Smooth muscle cell (in vitro differentiated cells): ENCODE results near the gene OSGEP. TPM values are rescaled to one million over a fixed set of nuclear protein-coding genes. Genes with fewer than 3 reads are reported as not detected.

Experiments used
- polyA plus RNA-seq: library from polyadenylated mRNA; unstranded; fragments of >200 nt; fragmentation: Nextera tagmentation; extraction: Ambion mirVana; gene quantifications from 2 replicates; pipeline ENCODE4 v1.2.1, GENCODE V29; 2016
- small RNA-seq: library from RNA; depleted of rRNA; stranded (forward); fragments of <200 nt; gene quantifications from one replicate; pipeline ENCODE3, GENCODE V24; 2014
- total RNA-seq: library from RNA; depleted of rRNA; stranded (reverse); fragments of >200 nt; gene quantifications from 2 replicates; pipeline ENCODE4 v1.2.3, GENCODE V29; 2014

OSGEP gene
- total and polyA plus RNA-seq, 2 experiments from 2014 or later, result 21.7 to 33.3 TPM

Small RNA genes within 50 kb of the gene (small RNA-seq; reads per million reads assigned to genes)
- gene RNA5SP382, result 0.18 reads per million

Other genes with a start within 250 kb of the OSGEP start
- not detected in 2 replicates for gene OR11H6, start 231.1 kb downstream of the OSGEP start, total RNA-seq
- gene OR11H6, start 231.1 kb downstream of the OSGEP start, polyA plus RNA-seq, result not detected in 2 replicates
- gene OR11H7, start 225.8 kb downstream of the OSGEP start, total RNA-seq, result not detected in 2 replicates
- gene OR11H7, start 225.8 kb downstream of the OSGEP start, polyA plus RNA-seq, result not detected in 2 replicates
- not detected in 2 replicates for gene OR11H4, start 215.5 kb downstream of the OSGEP start, total RNA-seq
- gene OR11H4, start 215.5 kb downstream of the OSGEP start, polyA plus RNA-seq, result not detected in 2 replicates
- gene TTC5, start 148.9 kb downstream of the OSGEP start, total RNA-seq, result 16.3 and 18.7 TPM in 2 replicates
- gene TTC5, start 148.9 kb downstream of the OSGEP start, polyA plus RNA-seq, result 13.4 and 17.9 TPM in 2 replicates
- gene CCNB1IP1, start 121.5 kb downstream of the OSGEP start, total RNA-seq, result 65.3 and 70.4 TPM in 2 replicates
- gene CCNB1IP1, start 121.5 kb downstream of the OSGEP start, polyA plus RNA-seq, result 16.3 and 25.6 TPM in 2 replicates
- gene PARP2, start 111.2 kb downstream of the OSGEP start, total RNA-seq, result 24.0 and 29.2 TPM in 2 replicates
- gene PARP2, start 111.2 kb downstream of the OSGEP start, polyA plus RNA-seq, result 37.3 and 38.7 TPM in 2 replicates
- gene TEP1, start 41.3 kb downstream of the OSGEP start, total RNA-seq, result 10.0 and 10.3 TPM in 2 replicates
- gene TEP1, start 41.3 kb downstream of the OSGEP start, polyA plus RNA-seq, result 3.9 and 4.0 TPM in 2 replicates
- gene KLHL33, start 18.6 kb downstream of the OSGEP start, total RNA-seq, result not detected in 2 replicates
- 0.04 and 0.08 TPM in 2 replicates for gene KLHL33, start 18.6 kb downstream of the OSGEP start, polyA plus RNA-seq
- gene APEX1, start 414 bp upstream of the OSGEP start, total RNA-seq, result 51.2 and 81.6 TPM in 2 replicates
- 116 and 118 TPM in 2 replicates for gene APEX1, start 414 bp upstream of the OSGEP start, polyA plus RNA-seq
- gene PIP4P1, start 6.6 kb upstream of the OSGEP start, total RNA-seq, result 24.8 and 29.3 TPM in 2 replicates
- 53.8 and 54.9 TPM in 2 replicates for gene PIP4P1, start 6.6 kb upstream of the OSGEP start, polyA plus RNA-seq
- gene PNP, start 14.6 kb upstream of the OSGEP start, total RNA-seq, result 49.7 and 52.2 TPM in 2 replicates
- gene PNP, start 14.6 kb upstream of the OSGEP start, polyA plus RNA-seq, result 24.2 and 33.4 TPM in 2 replicates
- gene RNASE10, start 50.7 kb upstream of the OSGEP start, total RNA-seq, result not detected in 2 replicates
- gene RNASE10, start 50.7 kb upstream of the OSGEP start, polyA plus RNA-seq, result 0.26 and 0.40 TPM in 2 replicates
- not detected in 2 replicates for gene RNASE9, start 106.2 kb upstream of the OSGEP start, total RNA-seq
- gene RNASE9, start 106.2 kb upstream of the OSGEP start, polyA plus RNA-seq, result not detected in 2 replicates
- not detected in 2 replicates for gene RNASE11, start 133.2 kb upstream of the OSGEP start, total RNA-seq
- gene RNASE11, start 133.2 kb upstream of the OSGEP start, polyA plus RNA-seq, result not detected in 2 replicates
- not detected in 2 replicates for gene RNASE12, start 136.6 kb upstream of the OSGEP start, total RNA-seq
- gene RNASE12, start 136.6 kb upstream of the OSGEP start, polyA plus RNA-seq, result not detected in 2 replicates
- not detected in 2 replicates for gene OR6S1, start 186.9 kb upstream of the OSGEP start, total RNA-seq
- not detected in 2 replicates for gene OR6S1, start 186.9 kb upstream of the OSGEP start, polyA plus RNA-seq
- gene RNASE4, start 229.7 kb upstream of the OSGEP start, total RNA-seq, result 34.8 and 41.8 TPM in 2 replicates
- 20.1 and 28.6 TPM in 2 replicates for gene RNASE4, start 229.7 kb upstream of the OSGEP start, polyA plus RNA-seq
- gene ANG, start 234.0 kb upstream of the OSGEP start, total RNA-seq, result 7.1 and 13.8 TPM in 2 replicates
- gene ANG, start 234.0 kb upstream of the OSGEP start, polyA plus RNA-seq, result 19.5 TPM in 2 replicates